Progenitor cell of endocrine pancreas (in vitro differentiated cells): Measurements from ENCODE around the gene C19orf81. TPM values are rescaled to one million over a fixed set of nuclear protein-coding genes. Genes with fewer than 3 reads are reported as not detected.

ENCODE experiments used
- DNase-seq: peaks from one replicate; pipeline ENCODE4 v3.0.0; 2021; ENCODE audit warnings: low spot score; ENCODE audit not compliant: unreplicated experiment
- H3K27ac Mint-ChIP-seq: 2 replicates; pipeline ENCODE4 v1.8.0; 2021; ENCODE audit warnings: mild to moderate bottlenecking, moderate library complexity, mixed read lengths
- H3K27me3 Mint-ChIP-seq: 2 replicates; pipeline ENCODE4 v1.8.0; 2021; ENCODE audit warnings: mixed read lengths
- H3K36me3 Mint-ChIP-seq: 2 replicates; pipeline ENCODE4 v1.8.0; 2022; ENCODE audit warnings: mixed read lengths; ENCODE audit not compliant: insufficient read depth
- H3K4me1 Mint-ChIP-seq: 2 replicates; pipeline ENCODE4 v1.8.0; 2021; ENCODE audit warnings: low read depth, mixed read lengths
- H3K4me3 Mint-ChIP-seq: 2 replicates; pipeline ENCODE4 v1.8.0; 2021; ENCODE audit warnings: low read depth, mild to moderate bottlenecking, moderate library complexity, mixed read lengths
- H3K9me3 Mint-ChIP-seq: 2 replicates; pipeline ENCODE4 v1.8.0; 2021; ENCODE audit warnings: low read depth, mixed read lengths
- CTCF ChIP-seq: fragments of 200-600 bp; sonication (generic); IDR thresholded peaks from one replicate; pipeline ENCODE4 v1.5.0; 2021; ENCODE audit warnings: antibody characterized with exemption, mild to moderate bottlenecking; ENCODE audit not compliant: unreplicated experiment
- total RNA-seq: library from RNA; stranded (reverse); gene quantifications from 2 replicates; pipeline ENCODE4 v1.2.1, GENCODE V29; 2021

Gene C19orf81
- total RNA-seq, 1 donor from 2014 or later: 8.6 TPM

GRCh38 chr19:50673118-50673517 is 23.9 kb downstream of the C19orf81 start:
- H3K36me3 Mint-ChIP-seq: no peaks in the 10 kb centered on the region
- H3K27ac Mint-ChIP-seq: no peak overlapping the region
- no peak overlapping the region for H3K4me3 Mint-ChIP-seq
- no peak for TF ChIP-seq CTCF
- DNase-seq: no peak
- H3K4me1 Mint-ChIP-seq: peaks cover 2% of the 10 kb centered on the region
- H3K9me3 Mint-ChIP-seq: no peaks in the 10 kb centered on the region
- H3K27me3 Mint-ChIP-seq: peaks cover 76% of the 10 kb centered on the region

- H3K4me1 Mint-ChIP-seq: no peaks in the 10 kb centered on the region
- no peak for TF ChIP-seq CTCF
- H3K4me3 Mint-ChIP-seq: no peak overlapping the region
- H3K36me3 Mint-ChIP-seq: no peaks in the 10 kb centered on the region
- DNase-seq: no peak
- H3K27ac Mint-ChIP-seq: no peak overlapping the region
- H3K9me3 Mint-ChIP-seq: no peaks in the 10 kb centered on the region
- H3K27me3 Mint-ChIP-seq: peaks cover 75% of the 10 kb centered on the region
These were observed 27.5 kb downstream of the C19orf81 start for GRCh38 chr19:50676625-50677197.

GRCh38 chr19:50677636-50678035 is 28.4 kb downstream of the C19orf81 start:
- no peaks in the 10 kb centered on the region for H3K4me1 Mint-ChIP-seq
- no peak overlapping the region for H3K4me3 Mint-ChIP-seq
- H3K9me3 Mint-ChIP-seq: no peaks in the 10 kb centered on the region
- peaks cover 77% of the 10 kb centered on the region for H3K27me3 Mint-ChIP-seq
- TF ChIP-seq CTCF: no peak
- DNase-seq: no peak
- H3K27ac Mint-ChIP-seq: no peak overlapping the region
- H3K36me3 Mint-ChIP-seq: no peaks in the 10 kb centered on the region

GRCh38 chr19:50678323-50678722 is 29.1 kb downstream of the C19orf81 start:
- Mint-ChIP-seq H3K4me3 (no peak overlapping the region), H3K36me3 (no peaks in the 10 kb centered on the region), H3K27ac (no peak overlapping the region), H3K4me1 (no peaks in the 10 kb centered on the region), H3K27me3 (peaks cover 77% of the 10 kb centered on the region), H3K9me3 (no peaks in the 10 kb centered on the region)
- no peak for TF ChIP-seq CTCF
- no peak for DNase-seq

GRCh38 chr19:50679177-50680125 is 30.2 kb downstream of the C19orf81 start:
- Mint-ChIP-seq H3K27ac (peak overlapping the region; percentile 59), H3K4me1 (no peaks in the 10 kb centered on the region), H3K27me3 (peaks cover 76% of the 10 kb centered on the region), H3K4me3 (no peak overlapping the region), H3K9me3 (no peaks in the 10 kb centered on the region), H3K36me3 (no peaks in the 10 kb centered on the region)
- DNase-seq: peak; percentile 69
- no peak for TF ChIP-seq CTCF
